Measurements from ENCODE around the gene IFT88. TPM values are rescaled to one million over a fixed set of nuclear protein-coding genes. Genes with fewer than 3 reads are reported as not detected.

The IFT88 gene
- total RNA-seq, 1 experiment from 2014 or later: 12.3 TPM

DNA sequence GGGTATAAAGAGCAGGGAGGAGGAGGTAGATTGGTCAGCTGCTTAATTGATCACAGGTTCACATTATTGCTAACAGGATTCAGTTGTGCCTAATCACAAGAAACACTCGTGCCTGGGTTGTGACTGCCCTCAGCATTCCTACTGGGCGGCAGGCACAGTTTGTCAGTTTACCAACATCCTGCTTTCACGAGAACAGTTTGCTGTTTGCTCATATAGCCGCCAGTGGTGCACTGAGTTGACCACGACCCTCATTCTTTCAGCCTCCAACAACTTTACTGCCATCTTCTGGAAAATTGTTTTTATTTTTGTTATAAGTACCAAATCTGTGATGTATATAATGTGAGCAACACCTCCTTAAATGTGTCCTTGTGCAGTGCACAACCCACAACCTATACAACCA lies 16.2 kb upstream of the IFT88 start:
- Histone ChIP-seq H3K27me3 (ENCODE audit: control insufficient read depth, insufficient read depth, low read length) (no peaks in the 10 kb centered on the region), H3K4me3 (ENCODE audit: low read depth in 2 of 2, low read length in 2 of 2) (no peak overlapping the region), H3K27ac (ENCODE audit: low read length) (no peak overlapping the region), H3K36me3 (ENCODE audit: control insufficient read depth, insufficient read depth, low read length) (no peaks in the 10 kb centered on the region), H3K4me1 (ENCODE audit: control insufficient read depth, insufficient read depth, low read length) (no peaks in the 10 kb centered on the region; the same call in 1 of the 2 replicates), H3K9me3 (ENCODE audit: control insufficient read depth, insufficient read depth, low read depth, low read length) (no peaks in the 10 kb centered on the region)
- ATAC-seq (no peak), DNase-seq (ENCODE audit: low read depth, low spot score) (no peak)
- CTCF ChIA-PET: no interaction called here
- POLR2A ChIA-PET: no interaction called here
- intact Hi-C loops (cut with micrococcal nuclease; ENCODE audit: unreplicated experiment): no loop called here
- no peak for TF ChIP-seq SIN3A (IDR thresholded peaks at IDR 0.05; ENCODE audit: borderline replicate concordance, insufficient read depth, low read depth, low read length)
- TF ChIP-seq TCF7L2 (IDR thresholded peaks at IDR 0.05; ENCODE audit: low read depth, low read length): no peak
- TF ChIP-seq, protein P1, sequence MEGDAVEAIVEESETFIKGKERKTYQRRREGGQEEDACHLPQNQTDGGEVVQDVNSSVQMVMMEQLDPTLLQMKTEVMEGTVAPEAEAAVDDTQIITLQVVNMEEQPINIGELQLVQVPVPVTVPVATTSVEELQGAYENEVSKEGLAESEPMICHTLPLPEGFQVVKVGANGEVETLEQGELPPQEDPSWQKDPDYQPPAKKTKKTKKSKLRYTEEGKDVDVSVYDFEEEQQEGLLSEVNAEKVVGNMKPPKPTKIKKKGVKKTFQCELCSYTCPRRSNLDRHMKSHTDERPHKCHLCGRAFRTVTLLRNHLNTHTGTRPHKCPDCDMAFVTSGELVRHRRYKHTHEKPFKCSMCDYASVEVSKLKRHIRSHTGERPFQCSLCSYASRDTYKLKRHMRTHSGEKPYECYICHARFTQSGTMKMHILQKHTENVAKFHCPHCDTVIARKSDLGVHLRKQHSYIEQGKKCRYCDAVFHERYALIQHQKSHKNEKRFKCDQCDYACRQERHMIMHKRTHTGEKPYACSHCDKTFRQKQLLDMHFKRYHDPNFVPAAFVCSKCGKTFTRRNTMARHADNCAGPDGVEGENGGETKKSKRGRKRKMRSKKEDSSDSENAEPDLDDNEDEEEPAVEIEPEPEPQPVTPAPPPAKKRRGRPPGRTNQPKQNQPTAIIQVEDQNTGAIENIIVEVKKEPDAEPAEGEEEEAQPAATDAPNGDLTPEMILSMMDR (IDR thresholded peaks at IDR 0.05): no peak
- TF ChIP-seq, protein P2, sequence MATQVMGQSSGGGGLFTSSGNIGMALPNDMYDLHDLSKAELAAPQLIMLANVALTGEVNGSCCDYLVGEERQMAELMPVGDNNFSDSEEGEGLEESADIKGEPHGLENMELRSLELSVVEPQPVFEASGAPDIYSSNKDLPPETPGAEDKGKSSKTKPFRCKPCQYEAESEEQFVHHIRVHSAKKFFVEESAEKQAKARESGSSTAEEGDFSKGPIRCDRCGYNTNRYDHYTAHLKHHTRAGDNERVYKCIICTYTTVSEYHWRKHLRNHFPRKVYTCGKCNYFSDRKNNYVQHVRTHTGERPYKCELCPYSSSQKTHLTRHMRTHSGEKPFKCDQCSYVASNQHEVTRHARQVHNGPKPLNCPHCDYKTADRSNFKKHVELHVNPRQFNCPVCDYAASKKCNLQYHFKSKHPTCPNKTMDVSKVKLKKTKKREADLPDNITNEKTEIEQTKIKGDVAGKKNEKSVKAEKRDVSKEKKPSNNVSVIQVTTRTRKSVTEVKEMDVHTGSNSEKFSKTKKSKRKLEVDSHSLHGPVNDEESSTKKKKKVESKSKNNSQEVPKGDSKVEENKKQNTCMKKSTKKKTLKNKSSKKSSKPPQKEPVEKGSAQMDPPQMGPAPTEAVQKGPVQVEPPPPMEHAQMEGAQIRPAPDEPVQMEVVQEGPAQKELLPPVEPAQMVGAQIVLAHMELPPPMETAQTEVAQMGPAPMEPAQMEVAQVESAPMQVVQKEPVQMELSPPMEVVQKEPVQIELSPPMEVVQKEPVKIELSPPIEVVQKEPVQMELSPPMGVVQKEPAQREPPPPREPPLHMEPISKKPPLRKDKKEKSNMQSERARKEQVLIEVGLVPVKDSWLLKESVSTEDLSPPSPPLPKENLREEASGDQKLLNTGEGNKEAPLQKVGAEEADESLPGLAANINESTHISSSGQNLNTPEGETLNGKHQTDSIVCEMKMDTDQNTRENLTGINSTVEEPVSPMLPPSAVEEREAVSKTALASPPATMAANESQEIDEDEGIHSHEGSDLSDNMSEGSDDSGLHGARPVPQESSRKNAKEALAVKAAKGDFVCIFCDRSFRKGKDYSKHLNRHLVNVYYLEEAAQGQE (IDR thresholded peaks at IDR 0.05; ENCODE audit: insufficient read depth in 1 of 2, low read depth in 2 of 2, low read length in 1 of 2): no peak
- TF ChIP-seq POLR2AphosphoS5 (IDR thresholded peaks at IDR 0.05; ENCODE audit: low read depth, low read length): no peak
- BruUV-seq (replicated peaks): no TSS peak
- in situ Hi-C loops (cut with HindIII; ENCODE audit: low pct_unique_long_range_greater_than_20kb, low sequenced_read_pairs): no loop called here

DNA sequence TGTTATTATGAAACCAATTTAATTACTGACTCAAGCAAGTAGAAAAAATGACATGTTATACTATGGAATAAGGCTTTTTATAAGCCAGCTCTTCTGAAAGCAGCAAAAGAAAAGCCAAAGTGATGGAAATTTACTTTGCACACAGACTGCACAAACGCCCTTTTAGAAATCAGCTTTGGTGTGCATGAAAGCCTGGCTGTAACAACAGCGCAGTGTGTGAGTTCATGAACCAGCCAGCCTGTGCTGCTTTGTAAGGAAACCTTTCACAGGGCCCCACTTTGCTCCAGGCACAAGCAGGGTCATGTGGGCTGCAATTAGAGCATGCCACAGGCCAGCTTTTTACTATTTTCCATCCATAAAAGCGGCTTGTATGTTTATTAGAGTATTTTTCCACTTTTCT lies 13.6 kb upstream of the IFT88 start:
- in situ Hi-C loops (cut with HindIII; ENCODE audit: low pct_unique_long_range_greater_than_20kb, low sequenced_read_pairs): no loop called here
- no peaks in the 10 kb centered on the region; the same call in 1 of the 2 replicates for H3K4me1 ChIP-seq (ENCODE audit: control insufficient read depth, insufficient read depth, low read length)
- no TSS peak for BruUV-seq (replicated peaks)
- no peak overlapping the region for H3K27ac ChIP-seq (ENCODE audit: low read length)
- POLR2A ChIA-PET: interaction anchor here (0.6 kb wide), 1 partner anchor 135 kb away, joined by 6 read pairs; no protein-coding TSS in a partner anchor
- no peak for ATAC-seq
- CTCF ChIA-PET: interaction anchor here (0.5 kb wide), 1 partner anchor 17 kb away, joined by 3 read pairs; no protein-coding TSS in a partner anchor
- no peak overlapping the region for H3K4me3 ChIP-seq (ENCODE audit: low read depth in 2 of 2, low read length in 2 of 2)
- no peaks in the 10 kb centered on the region for H3K36me3 ChIP-seq (ENCODE audit: control insufficient read depth, insufficient read depth, low read length)
- intact Hi-C loops (cut with micrococcal nuclease; ENCODE audit: unreplicated experiment): no loop called here
- no peaks in the 10 kb centered on the region for H3K27me3 ChIP-seq (ENCODE audit: control insufficient read depth, insufficient read depth, low read length)
- H3K9me3 ChIP-seq (ENCODE audit: control insufficient read depth, insufficient read depth, low read depth, low read length): no peaks in the 10 kb centered on the region
- DNase-seq (ENCODE audit: low read depth, low spot score): no peak
- TF ChIP-seq TCF7L2 (IDR thresholded peaks at IDR 0.05; ENCODE audit: low read depth, low read length): no peak

DNA sequence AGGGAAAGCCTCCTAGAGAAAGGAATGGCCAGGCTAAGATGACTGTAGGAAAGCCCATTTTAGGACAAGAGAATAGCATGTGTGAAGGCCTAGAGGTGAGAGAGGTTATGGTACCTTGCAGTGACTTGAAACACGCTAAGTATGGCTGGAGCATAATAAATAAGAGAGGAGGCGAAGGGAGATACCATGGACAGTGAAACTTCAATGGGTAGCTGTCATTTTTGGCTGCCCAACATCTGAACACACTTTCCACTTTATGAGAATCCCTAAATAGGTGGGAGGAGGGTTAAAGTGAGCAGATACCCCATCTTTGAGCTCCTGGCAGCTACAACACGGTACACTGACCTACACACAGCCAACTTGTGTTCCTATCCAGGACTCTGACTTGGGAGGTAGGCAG lies 8.0 kb upstream of the IFT88 start:
- H3K4me1 ChIP-seq (ENCODE audit: control insufficient read depth, insufficient read depth, low read length): no peaks in the 10 kb centered on the region
- no peak for DNase-seq (ENCODE audit: low read depth, low spot score)
- intact Hi-C loops (cut with micrococcal nuclease; ENCODE audit: unreplicated experiment): no loop called here
- no TSS peak for BruUV-seq (replicated peaks)
- no peaks in the 10 kb centered on the region for H3K27me3 ChIP-seq (ENCODE audit: control insufficient read depth, insufficient read depth, low read length)
- no peak overlapping the region for H3K4me3 ChIP-seq (ENCODE audit: low read depth in 2 of 2, low read length in 2 of 2)
- TF ChIP-seq POLR2AphosphoS5 (IDR thresholded peaks at IDR 0.05; ENCODE audit: low read depth, low read length) (no peak), SIN3A (IDR thresholded peaks at IDR 0.05; ENCODE audit: borderline replicate concordance, insufficient read depth, low read depth, low read length) (no peak)
- TF ChIP-seq, protein P1 (IDR thresholded peaks at IDR 0.05): no peak
- TF ChIP-seq, protein P2 (IDR thresholded peaks at IDR 0.05; ENCODE audit: insufficient read depth in 1 of 2, low read depth in 2 of 2, low read length in 1 of 2): peak; percentile 33 to 59; a peak in 2 of 4 replicates
- no peaks in the 10 kb centered on the region for H3K36me3 ChIP-seq (ENCODE audit: control insufficient read depth, insufficient read depth, low read length)
- ChIA-PET POLR2A (no interaction called here), CTCF (no interaction called here)
- in situ Hi-C loops (cut with HindIII; ENCODE audit: low pct_unique_long_range_greater_than_20kb, low sequenced_read_pairs): no loop called here
- H3K9me3 ChIP-seq (ENCODE audit: control insufficient read depth, insufficient read depth, low read depth, low read length): no peaks in the 10 kb centered on the region
- no peak for ATAC-seq
- H3K27ac ChIP-seq (ENCODE audit: low read length): no peak overlapping the region

Measured in Panc1 (cell line).